Loucy (cell line): ENCODE results near the gene POC1B.

Source experiments
- H2AFZ ChIP-seq: fragments of 200-600 bp; sonication (generic); 2 replicates; pipeline ENCODE4 v1.6.0; 2016; ENCODE audit warnings: antibody characterized with exemption, mild to moderate bottlenecking, low read length, moderate library complexity
- H3F3A ChIP-seq: fragments of 200-600 bp; 2 replicates; pipeline ENCODE4 v1.6.0; 2016; ENCODE audit warnings: antibody characterized with exemption, low read depth, mild to moderate bottlenecking
- H3K27me3 ChIP-seq: fragments of 200-600 bp; sonication (generic); 2 replicates; pipeline ENCODE4 v1.6.1; 2014; ENCODE audit warnings: low read length, mild to moderate bottlenecking; ENCODE audit not compliant: insufficient read depth, poor library complexity, severe bottlenecking
- H3K36me3 ChIP-seq: fragments of 200-600 bp; sonication (generic); 2 replicates; pipeline ENCODE4 v1.6.1; 2016; ENCODE audit warnings: low read length; ENCODE audit not compliant: insufficient read depth
- H3K4me1 ChIP-seq: fragments of 200-600 bp; sonication (generic); 2 replicates; pipeline ENCODE4 v1.5.1; 2014; ENCODE audit warnings: low read length, mild to moderate bottlenecking; ENCODE audit not compliant: insufficient read depth, poor library complexity, severe bottlenecking
- H3K4me2 ChIP-seq: fragments of 200-600 bp; sonication (generic); 2 replicates; pipeline ENCODE4 v1.6.0; 2014; ENCODE audit warnings: antibody characterized with exemption, low read length, low read depth, mild to moderate bottlenecking; ENCODE audit not compliant: poor library complexity, severe bottlenecking
- H3K4me3 ChIP-seq: fragments of 200-600 bp; sonication (generic); 2 replicates; pipeline ENCODE4 v1.5.1; 2014; ENCODE audit warnings: low read length, mild to moderate bottlenecking, mixed read lengths; ENCODE audit not compliant: poor library complexity, severe bottlenecking
- H3K79me2 ChIP-seq: fragments of 200-600 bp; sonication (generic); 2 replicates; pipeline ENCODE4 v1.6.1; 2014; ENCODE audit warnings: low read length; ENCODE audit not compliant: insufficient read depth
- H3K9ac ChIP-seq: fragments of 200-600 bp; sonication (generic); 2 replicates; pipeline ENCODE4 v1.6.0; 2014; ENCODE audit warnings: mild to moderate bottlenecking, low read depth, low read length, moderate library complexity; ENCODE audit not compliant: poor library complexity, severe bottlenecking
- H3K9me2 ChIP-seq: fragments of 200-600 bp; sonication (generic); replicated peaks from 2 replicates; pipeline ENCODE4 v1.6.1; 2016; ENCODE audit warnings: low read depth, low read length, mixed read lengths
- H3K9me3 ChIP-seq: fragments of 200-600 bp; sonication (generic); 2 replicates; pipeline ENCODE4 v1.6.1; 2014; ENCODE audit warnings: mild to moderate bottlenecking, antibody characterized with exemption, low read length, low read depth; ENCODE audit not compliant: insufficient read depth
- H4K20me1 ChIP-seq: fragments of 200-600 bp; sonication (generic); 2 replicates; pipeline ENCODE4 v1.6.0; 2014; ENCODE audit warnings: antibody characterized with exemption, low read length, mild to moderate bottlenecking; ENCODE audit not compliant: insufficient read depth, poor library complexity, severe bottlenecking
- CTCF ChIP-seq: fragments of 200-600 bp; sonication (generic); conservative IDR thresholded peaks from 2 replicates; pipeline ENCODE4 v1.5.1; 2014; ENCODE audit warnings: mild to moderate bottlenecking, antibody characterized with exemption, low read length
- EZH2phosphoT487 ChIP-seq: fragments of 200-600 bp; IDR thresholded peaks from 2 replicates; pipeline ENCODE4 v1.6.1; 2018; ENCODE audit warnings: antibody characterized with exemption, mild to moderate bottlenecking, moderate library complexity, borderline replicate concordance

Gene POC1B

GRCh38 chr12:89392391-89392790 is 133.5 kb downstream of the POC1B start:
- peaks cover 8% of the 10 kb centered on the region for H3K4me1 ChIP-seq
- H3K79me2 ChIP-seq, result no peaks in the 10 kb centered on the region
- H3K9me2 ChIP-seq, result no peaks in the 10 kb centered on the region
- no peak overlapping the region for H2AFZ ChIP-seq
- H3F3A ChIP-seq, result no peaks in the 10 kb centered on the region
- no peak overlapping the region for H3K4me3 ChIP-seq
- no peak overlapping the region for H3K4me2 ChIP-seq
- H3K27me3 ChIP-seq, result no peaks in the 10 kb centered on the region
- H3K9ac ChIP-seq, result no peak overlapping the region
- H3K9me3 ChIP-seq, result no peaks in the 10 kb centered on the region
- H4K20me1 ChIP-seq, result no peaks in the 10 kb centered on the region
- no peaks in the 10 kb centered on the region for H3K36me3 ChIP-seq
- TF ChIP-seq CTCF, result no peak

GRCh38 chr12:89391726-89392336 is 134.0 kb downstream of the POC1B start:
- Histone ChIP-seq H3K4me3 (no peak overlapping the region), H3K9me2 (no peaks in the 10 kb centered on the region), H3K79me2 (no peaks in the 10 kb centered on the region), H3F3A (no peaks in the 10 kb centered on the region), H3K4me2 (no peak overlapping the region), H2AFZ (no peak overlapping the region), H3K4me1 (peaks cover 8% of the 10 kb centered on the region), H3K9me3 (no peaks in the 10 kb centered on the region), H3K36me3 (no peaks in the 10 kb centered on the region), H4K20me1 (no peaks in the 10 kb centered on the region), H3K9ac (no peak overlapping the region), H3K27me3 (no peaks in the 10 kb centered on the region)
- no peak for TF ChIP-seq CTCF
- no peak for TF ChIP-seq EZH2phosphoT487

DNA sequence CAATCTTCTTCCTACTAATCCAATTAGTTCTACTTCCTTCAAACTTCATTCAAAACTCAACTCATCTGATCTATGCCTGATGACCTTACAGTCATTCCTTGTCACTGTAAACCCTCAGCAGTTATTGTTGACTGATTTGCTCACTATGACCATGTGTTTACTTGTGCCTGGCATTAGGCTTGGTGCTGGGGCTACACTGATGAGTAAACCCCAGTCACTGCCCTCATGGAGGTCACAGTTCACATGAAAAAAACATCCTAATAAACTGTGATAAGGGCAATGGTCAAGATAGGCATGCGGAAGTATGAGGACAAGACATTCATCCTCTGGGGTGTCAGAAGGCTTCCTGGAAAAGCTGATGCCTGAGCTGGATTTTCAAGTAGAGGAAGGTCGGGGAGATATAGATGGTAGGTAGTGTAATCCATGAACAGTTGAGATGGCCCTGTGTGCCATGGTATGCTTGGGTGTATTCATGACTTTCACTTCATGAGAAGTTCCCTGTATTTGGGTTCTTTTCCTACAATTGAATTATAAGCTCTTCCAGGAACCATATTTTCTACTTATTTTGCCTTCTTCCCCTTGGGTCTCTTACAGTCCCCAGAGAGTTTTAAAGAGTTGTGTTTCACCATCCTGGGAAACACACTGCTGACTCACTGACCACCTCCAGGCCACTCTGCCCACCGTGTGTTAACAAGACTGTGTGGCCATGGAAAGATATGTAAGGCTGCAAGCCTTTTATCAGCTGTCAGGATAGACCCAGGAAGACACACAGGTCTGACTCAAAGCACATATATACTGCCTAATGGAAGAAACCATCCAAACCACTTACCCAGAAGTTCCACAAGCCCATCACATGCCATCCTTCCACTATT is 134.8 kb downstream of the POC1B start:
- Histone ChIP-seq H2AFZ (no peak overlapping the region), H3F3A (no peaks in the 10 kb centered on the region), H3K27me3 (no peaks in the 10 kb centered on the region), H3K9me2 (no peaks in the 10 kb centered on the region), H3K79me2 (no peaks in the 10 kb centered on the region), H3K9me3 (no peaks in the 10 kb centered on the region), H3K4me3 (no peak overlapping the region), H3K9ac (no peak overlapping the region), H4K20me1 (no peaks in the 10 kb centered on the region), H3K4me2 (no peak overlapping the region), H3K36me3 (no peaks in the 10 kb centered on the region), H3K4me1 (peaks cover 8% of the 10 kb centered on the region)
- TF ChIP-seq EZH2phosphoT487 (no peak), CTCF (no peak)
